Endothelial cell of umbilical vein (primary cell): Measurements from ENCODE around the gene PRRT1. TPM values are rescaled to one million over a fixed set of nuclear protein-coding genes. Genes with fewer than 3 reads are reported as not detected.

Experiments used
- BruUV-seq: library from RNA; stranded (reverse); fragments of 400-500 nt; replicated peaks from 2 replicates; lab custom pipeline; 2021; lab: Mats Ljungman, UMichigan
- CTCF ChIA-PET: fragments of 300-600, 350-600 bp; sonication (Branson Sonifier 250); formaldehyde crosslinking; loops from one replicate; lab custom pipeline; 2021; ENCODE audit warnings: antibody characterized with exemption, inconsistent platforms; lab: Charles Lee
- POLR2A ChIA-PET: fragments of 300-600, 350-600 bp; sonication (Branson Sonifier 250); formaldehyde crosslinking; loops from one replicate; lab custom pipeline; 2021; ENCODE audit warnings: antibody characterized with exemption, inconsistent platforms; lab: Charles Lee
- DNase-seq: peaks from one replicate; pipeline ENCODE4 v3.0.0-alpha.2; 2011; ENCODE audit warnings: low read depth, low spot score
- FAIRE-seq: peaks from 2 replicates; lab custom pipeline; 2011; peaks lifted over from hg19 to GRCh38; lab: Jason Lieb, UNC
- H2AFZ ChIP-seq: 2 replicates; pipeline ENCODE4 v1.6.0; 2012; ENCODE audit warnings: low read depth, low read length, control low read depth, inconsistent platforms
- H3K27ac ChIP-seq: 2 replicates; pipeline ENCODE4 v1.5.1; 2011; ENCODE audit warnings: low read depth, mild to moderate bottlenecking, control low read depth, low read length, moderate library complexity; ENCODE audit not compliant: insufficient read depth
- H3K27me3 ChIP-seq, 2 experiments: 2 replicates each; pipeline versions ENCODE4 v1.6.0 to v1.6.1; 2011; ENCODE audit warnings: low read length in 2 of 2, mixed read lengths in 1 of 2; ENCODE audit not compliant: control insufficient read depth in 2 of 2, insufficient read depth in 2 of 2
- H3K36me3 ChIP-seq, 2 experiments: 2 replicates in 1 of 2; 3 replicates in 1 of 2; pipeline ENCODE4 v1.5.1; 2011; ENCODE audit warnings: low read length in 2 of 2, mild to moderate bottlenecking in 1 of 2, moderate library complexity in 1 of 2; ENCODE audit not compliant: control insufficient read depth in 2 of 2, insufficient read depth in 2 of 2; ENCODE audit errors: extremely low read depth in 1 of 2
- H3K4me1 ChIP-seq: 3 replicates; pipeline ENCODE4 v1.5.1; 2011; ENCODE audit warnings: mild to moderate bottlenecking, low read length; ENCODE audit not compliant: control insufficient read depth, insufficient read depth; ENCODE audit errors: extremely low read depth
- H3K4me2 ChIP-seq: 2 replicates; pipeline ENCODE4 v1.6.1; 2011; ENCODE audit warnings: low read length, control low read depth, mixed read lengths; ENCODE audit not compliant: insufficient read depth
- H3K4me3 ChIP-seq, 3 experiments: fragments of 200-600 bp in 1 of 3; sonication (generic), shearing (Covaris generic) in 1 of 3; replicated peaks in 1 of 3; 2 replicates each; pipeline ENCODE4 v1.5.1; 2011 to 2016; ENCODE audit warnings: control low read depth in 3 of 3, low read length in 3 of 3, mild to moderate bottlenecking in 2 of 3, inconsistent platforms in 1 of 3, low read depth in 1 of 3, moderate library complexity in 1 of 3; ENCODE audit not compliant: insufficient read depth in 1 of 3
- H3K79me2 ChIP-seq: 2 replicates; pipeline ENCODE4 v1.6.0; 2012; ENCODE audit warnings: low read length, inconsistent platforms; ENCODE audit not compliant: control insufficient read depth, insufficient read depth
- H3K9ac ChIP-seq: replicated peaks from 2 replicates; pipeline ENCODE3; 2011; ENCODE audit warnings: low read length, control low read depth; ENCODE audit not compliant: insufficient read depth; ENCODE audit errors: extremely low read depth
- H3K9me1 ChIP-seq: replicated peaks from 3 replicates; pipeline ENCODE4 v1.6.0; 2011; ENCODE audit warnings: mild to moderate bottlenecking, low read length; ENCODE audit not compliant: control insufficient read depth, insufficient read depth; ENCODE audit errors: extremely low read depth
- H3K9me3 ChIP-seq: replicated peaks from 2 replicates; pipeline ENCODE4 v1.5.1; 2012; ENCODE audit warnings: low read length, inconsistent platforms; ENCODE audit not compliant: control insufficient read depth, insufficient read depth
- H4K20me1 ChIP-seq: replicated peaks from 2 replicates; pipeline ENCODE3; 2011; ENCODE audit warnings: mild to moderate bottlenecking, low read length; ENCODE audit not compliant: control insufficient read depth, insufficient read depth; ENCODE audit errors: extremely low read depth
- CTCF ChIP-seq, 2 donors: IDR thresholded peaks; 1 replicate in 1 of 2; 2 replicates in 1 of 2; pipeline ENCODE4 v1.5.1; 2011; ENCODE audit warnings: low read length in 2 of 2, mild to moderate bottlenecking in 2 of 2, moderate library complexity in 2 of 2, control low read depth in 1 of 2, inconsistent platforms in 1 of 2, low read depth in 1 of 2; ENCODE audit not compliant: insufficient read depth in 1 of 2; ENCODE audit errors: extremely low read depth in 1 of 2
- EZH2 ChIP-seq: IDR thresholded peaks from 2 replicates; pipeline ENCODE4 v1.6.1; 2012; ENCODE audit warnings: borderline replicate concordance, low read depth, mild to moderate bottlenecking, moderate library complexity, low read length, inconsistent platforms; ENCODE audit not compliant: severe bottlenecking
- FOS ChIP-seq: IDR thresholded peaks from 2 replicates; pipeline ENCODE4 v1.6.1; 2011; ENCODE audit warnings: mild to moderate bottlenecking, low read length, moderate library complexity, borderline replicate concordance; ENCODE audit not compliant: insufficient read depth
- GATA2 ChIP-seq: IDR thresholded peaks from 2 replicates; pipeline ENCODE4 v1.7.0; 2011; ENCODE audit warnings: low read depth, mild to moderate bottlenecking, moderate library complexity, mixed read lengths, low read length; ENCODE audit not compliant: insufficient read length, insufficient read depth
- JUN ChIP-seq: IDR thresholded peaks from 2 replicates; pipeline ENCODE4 v1.6.1; 2011; ENCODE audit warnings: borderline replicate concordance, low read depth; ENCODE audit not compliant: insufficient read length, insufficient read depth
- MAX ChIP-seq: IDR thresholded peaks from 2 replicates; pipeline ENCODE4 v1.6.1; 2011; ENCODE audit not compliant: insufficient read depth, insufficient read length
- MYC ChIP-seq: IDR thresholded peaks from one replicate; pipeline ENCODE4 v1.6.1; 2011; ENCODE audit warnings: mild to moderate bottlenecking, low read depth, low read length
- POLR2A ChIP-seq: IDR thresholded peaks from 2 replicates; pipeline ENCODE4 v1.6.1; 2012; ENCODE audit warnings: low read depth, mild to moderate bottlenecking, control low read depth, low read length
- POLR2AphosphoS5 ChIP-seq: IDR thresholded peaks from 2 replicates; pipeline ENCODE4 v1.6.1; 2012; ENCODE audit warnings: low read depth, mild to moderate bottlenecking, control low read depth, low read length, moderate library complexity; ENCODE audit not compliant: insufficient read depth
- dilution Hi-C: fragments of 300-500 bp; cut with MboI; formaldehyde crosslinking; loops from one replicate; pipeline ENCODE4 v1.15.0; 2019; ENCODE audit warnings: low sequenced_read_pairs; ENCODE audit not compliant: extremely low pct_ligation_motif_present
- intact Hi-C: fragments of 100-400 bp; cut with micrococcal nuclease; formaldehyde crosslinking; loops from one replicate; pipeline ENCODE4 v1.10.0; 2022
- polyA plus RNA-seq, 4 experiments: library from polyadenylated mRNA; depleted of rRNA in 3 of 4; stranded (reverse) in 3 of 4; unstranded in 1 of 4; fragments of >200 nt; gene quantifications; 2 replicates each; pipeline versions ENCODE4 v1.2.1 to v1.2.3, GENCODE V29; 2011 to 2012; ENCODE audit warnings: missing spikeins in 1 of 4
- total RNA-seq: library from RNA; stranded (reverse); gene quantifications from 2 replicates; pipeline ENCODE4 v1.2.3, GENCODE V29; 2021

The PRRT1 gene
- total and polyA plus RNA-seq, 2 donors (not counting 3 experiments of a cell fraction or from before 2014, with no cell fraction given), result 0.55 to 1.3 TPM

GRCh38 chr6:32195902-32196681 is 44.4 kb upstream of the PRRT1 start:
- Histone ChIP-seq H4K20me1 (no peaks in the 10 kb centered on the region), H3K9me3 (no peaks in the 10 kb centered on the region), H3K79me2 (peaks cover 4% of the 10 kb centered on the region), H3K4me1 (peaks cover 33% of the 10 kb centered on the region), H3K36me3 (peaks cover 0 to 5% of the 10 kb centered on the region in 2 experiments), H3K9me1 (no peaks in the 10 kb centered on the region), H3K27me3 (no peaks in the 10 kb centered on the region), H3K27ac (peak overlapping the region; percentile 99), H3K4me3 (peak overlapping the region; percentile 5 to 59 (median 48)), H3K4me2 (peak overlapping the region; percentile 71), H3K9ac (peak overlapping the region; percentile 99), H2AFZ (no peak overlapping the region)
- DNase-seq, result peak; percentile 99
- TF ChIP-seq FOS (peak; percentile 31), GATA2 (no peak), CTCF (IDR thresholded peaks at IDR 0.05; ENCODE audit: extremely low read depth in 1 of 2, insufficient read depth in 1 of 2, low read depth in 1 of 2, low read length in 2 of 2) (no peak), MAX (peak; percentile 84), EZH2 (no peak), JUN (peak; percentile 91), POLR2AphosphoS5 (peak; percentile 78), MYC (no peak), POLR2A (peak; percentile 84)
- BruUV-seq, result TSS peak; percentile 92
- no peak for FAIRE-seq
- intact Hi-C loops (loop anchor here (1.0 to 10.0 kb wide), 11 partner anchors 18 to 773 kb away; partner anchors contain the start of genes C6orf47, CSNK2B, FKBPL and GPANK1), dilution Hi-C loops (no loop called here)
- ChIA-PET CTCF (interaction anchor here (0.8 to 1.6 kb wide), 23 partner anchors 10 to 642 kb away, joined by 3 to 24 read pairs (median 3); partner anchors contain the start of genes AGPAT1, ATF6B, FKBPL and NOTCH4), POLR2A (interaction anchor here (0.7 to 1.6 kb wide), 8 partner anchors 9 to 68 kb away, joined by 3 to 9 read pairs (median 4); partner anchors contain the start of genes ATF6B and FKBPL)
